ENCODE results near the gene IQUB. TPM values are rescaled to one million over a fixed set of nuclear protein-coding genes. Genes with fewer than 3 reads are reported as not detected.
"Not testable (repeated sequence)": the region's sequence is repeated elsewhere in the genome, so short reads cannot be mapped to it uniquely, and the experiment has no call there.

Gene IQUB
- total RNA-seq, 4 donors from 2014 or later, result 5.4 to 11.7 (median 11.5) TPM

DNA sequence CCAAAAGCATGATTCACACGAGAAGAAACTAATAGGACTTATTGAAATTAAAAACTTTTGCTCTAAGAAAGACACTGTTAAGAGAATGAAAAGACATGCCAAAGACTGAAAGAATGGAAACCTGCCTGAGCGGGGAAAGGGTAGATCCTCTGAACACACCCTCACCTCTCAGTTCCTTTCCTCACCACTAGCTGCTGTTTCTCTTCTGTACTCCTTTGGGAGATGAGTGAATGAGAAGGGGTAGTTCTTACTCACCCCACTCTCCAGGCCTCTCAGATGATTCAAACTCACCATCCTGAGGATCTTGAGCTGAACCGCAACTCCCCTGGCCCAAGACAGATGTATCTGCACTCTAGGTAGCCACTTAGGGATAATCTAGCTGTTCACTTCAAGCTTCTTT lies 41.9 kb downstream of the IQUB start:
- Histone ChIP-seq H3K36me3 (no peaks in the 10 kb centered on the region), H3K4me3 (replicated peaks in 1 of 3) (no peak overlapping the region), H3K27ac (no peak overlapping the region), H3K27me3 (no peaks in the 10 kb centered on the region), H3K9me3 (no peaks in the 10 kb centered on the region), H3K4me1 (no peaks in the 10 kb centered on the region)
- 84 to 87% methylated on average over 3 of the region's 3 CpGs for WGBS, 2 donors
- intact Hi-C loops (cut with DNase I), result loop anchor here (5.0 kb wide), 1 partner anchor 45 kb away; no protein-coding TSS in a partner anchor
- no peak for TF ChIP-seq POLR2A (IDR thresholded peaks at IDR 0.05)
- TF ChIP-seq, protein P1, sequence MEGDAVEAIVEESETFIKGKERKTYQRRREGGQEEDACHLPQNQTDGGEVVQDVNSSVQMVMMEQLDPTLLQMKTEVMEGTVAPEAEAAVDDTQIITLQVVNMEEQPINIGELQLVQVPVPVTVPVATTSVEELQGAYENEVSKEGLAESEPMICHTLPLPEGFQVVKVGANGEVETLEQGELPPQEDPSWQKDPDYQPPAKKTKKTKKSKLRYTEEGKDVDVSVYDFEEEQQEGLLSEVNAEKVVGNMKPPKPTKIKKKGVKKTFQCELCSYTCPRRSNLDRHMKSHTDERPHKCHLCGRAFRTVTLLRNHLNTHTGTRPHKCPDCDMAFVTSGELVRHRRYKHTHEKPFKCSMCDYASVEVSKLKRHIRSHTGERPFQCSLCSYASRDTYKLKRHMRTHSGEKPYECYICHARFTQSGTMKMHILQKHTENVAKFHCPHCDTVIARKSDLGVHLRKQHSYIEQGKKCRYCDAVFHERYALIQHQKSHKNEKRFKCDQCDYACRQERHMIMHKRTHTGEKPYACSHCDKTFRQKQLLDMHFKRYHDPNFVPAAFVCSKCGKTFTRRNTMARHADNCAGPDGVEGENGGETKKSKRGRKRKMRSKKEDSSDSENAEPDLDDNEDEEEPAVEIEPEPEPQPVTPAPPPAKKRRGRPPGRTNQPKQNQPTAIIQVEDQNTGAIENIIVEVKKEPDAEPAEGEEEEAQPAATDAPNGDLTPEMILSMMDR (IDR thresholded peaks at IDR 0.05), result no peak
- DNase-seq, result no peak

- Histone ChIP-seq H3K27me3 (no peaks in the 10 kb centered on the region), H3K27ac (no peak overlapping the region)
- WGBS, 2 donors, result 89 to 98% methylated on average over 2 of the region's 2 CpGs
These were observed 48.7 kb downstream of the IQUB start for GRCh38 chr7:123485721-123486120.

DNA sequence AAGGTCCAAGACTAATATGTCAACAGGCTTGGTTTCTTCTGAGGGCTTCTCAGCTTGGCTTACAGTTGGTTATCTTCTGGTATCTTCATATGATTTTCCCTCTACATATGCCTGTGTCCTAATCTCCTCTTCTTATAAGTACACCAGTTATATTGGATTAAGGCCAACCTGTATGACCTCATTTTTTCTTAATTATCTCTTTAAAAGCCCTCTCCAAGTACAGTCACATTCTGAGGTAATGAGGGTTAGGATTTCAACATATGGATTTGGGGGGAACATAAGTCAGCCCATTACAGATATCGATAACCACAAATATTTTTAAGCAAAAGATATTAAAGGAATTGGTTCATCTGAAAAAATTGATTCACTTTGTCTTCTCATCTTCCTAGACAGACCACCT lies 49.2 kb downstream of the IQUB start:
- no peaks in the 10 kb centered on the region for H3K27me3 ChIP-seq
- intact Hi-C loops (cut with DNase I), result no loop called here

More at GRCh38 chr7:123485721-123486120, 48.7 kb downstream of the IQUB start:
- Histone ChIP-seq H3K4me3 (replicated peaks in 1 of 3) (no peak overlapping the region), H3K9me3 (no peaks in the 10 kb centered on the region), H3K36me3 (no peaks in the 10 kb centered on the region), H3K4me1 (no peaks in the 10 kb centered on the region)
- intact Hi-C loops (cut with DNase I), result no loop called here
- DNase-seq, result no peak
- no peak for TF ChIP-seq POLR2A (IDR thresholded peaks at IDR 0.05)
- TF ChIP-seq, protein P1 (IDR thresholded peaks at IDR 0.05), result no peak

GRCh38 chr7:123484199-123484598 lies 50.2 kb downstream of the IQUB start:
- H3K4me1 ChIP-seq, result no peaks in the 10 kb centered on the region
- TF ChIP-seq POLR2A (IDR thresholded peaks at IDR 0.05), result no peak
- TF ChIP-seq, protein P1 (IDR thresholded peaks at IDR 0.05), result no peak
- H3K4me3 ChIP-seq (replicated peaks in 1 of 3), result no peak overlapping the region
- no peak overlapping the region for H3K27ac ChIP-seq
- no peaks in the 10 kb centered on the region for H3K9me3 ChIP-seq
- no peak for DNase-seq
- WGBS, 2 donors, result 97 to 98% methylated on average over 2 of the region's 2 CpGs
- no peaks in the 10 kb centered on the region for H3K36me3 ChIP-seq
- intact Hi-C loops (cut with DNase I), result no loop called here
- no peaks in the 10 kb centered on the region for H3K27me3 ChIP-seq

More for the DNA sequence above, 49.2 kb downstream of the IQUB start:
- TF ChIP-seq POLR2A (IDR thresholded peaks at IDR 0.05), result no peak
- TF ChIP-seq, protein P1 (IDR thresholded peaks at IDR 0.05), result no peak
- 86 to 94% methylated on average over 1 of the region's 1 CpG for WGBS, 2 donors
- no peak overlapping the region for H3K27ac ChIP-seq
- no peak overlapping the region for H3K4me3 ChIP-seq (replicated peaks in 1 of 3)
- H3K36me3 ChIP-seq, result no peaks in the 10 kb centered on the region
- DNase-seq, result no peak
- H3K9me3 ChIP-seq, result no peaks in the 10 kb centered on the region
- no peaks in the 10 kb centered on the region for H3K4me1 ChIP-seq

DNA sequence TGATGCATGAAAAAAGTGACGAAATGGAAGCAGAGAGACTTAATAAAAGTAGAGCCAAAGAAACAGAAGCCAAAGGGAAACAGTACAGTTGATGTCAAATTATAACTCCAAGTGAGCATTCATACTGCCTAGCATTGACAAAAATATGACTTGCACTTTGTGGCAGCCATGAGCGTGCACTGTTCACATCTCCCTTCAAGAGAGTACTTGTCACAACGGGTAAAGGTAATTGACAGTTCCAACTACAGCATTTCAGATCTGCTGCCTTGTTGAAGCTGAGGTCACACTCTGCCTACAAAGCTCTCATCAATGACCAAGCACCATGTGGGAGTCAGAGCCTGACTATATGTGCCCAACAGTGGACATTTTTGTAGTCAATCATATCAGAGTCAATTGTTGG lies 54.3 kb downstream of the IQUB start:
- no peak overlapping the region for H3K27ac ChIP-seq
- no peaks in the 10 kb centered on the region for H3K4me1 ChIP-seq
- H3K27me3 ChIP-seq, result no peaks in the 10 kb centered on the region
- H3K4me3 ChIP-seq (replicated peaks in 1 of 3), result no peak overlapping the region
- no peak for TF ChIP-seq POLR2A (IDR thresholded peaks at IDR 0.05)
- TF ChIP-seq, protein P1 (IDR thresholded peaks at IDR 0.05), result no peak
- intact Hi-C loops (cut with DNase I), result no loop called here
- 80 to 85% methylated on average over 3 of the region's 3 CpGs for WGBS, 2 donors
- no peaks in the 10 kb centered on the region for H3K36me3 ChIP-seq
- no peak for DNase-seq
- no peaks in the 10 kb centered on the region for H3K9me3 ChIP-seq

DNA sequence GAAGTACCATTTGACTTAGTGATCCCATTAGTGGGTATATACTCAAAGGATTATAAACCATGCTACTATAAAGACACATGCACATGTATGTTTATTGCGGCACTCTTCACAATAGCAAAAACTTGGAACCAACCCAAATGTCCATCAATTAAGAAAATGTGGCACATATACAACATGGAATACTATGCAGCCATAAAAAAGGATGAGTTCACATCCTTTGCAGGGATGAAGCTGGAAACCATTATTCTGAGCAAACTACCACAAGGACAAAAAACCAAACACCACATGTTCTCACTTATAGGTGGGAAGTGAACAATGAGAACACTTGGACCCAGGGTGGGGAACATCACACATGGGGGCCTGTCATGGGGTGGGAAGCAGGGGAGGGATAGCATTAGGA lies 56.3 kb downstream of the IQUB start:
- DNase-seq; H3K27me3 ChIP-seq; H3K36me3 ChIP-seq; intact Hi-C loops (cut with DNase I); H3K4me3 ChIP-seq (replicated peaks in 1 of 3); H3K9me3 ChIP-seq; H3K4me1 ChIP-seq; H3K27ac ChIP-seq: not testable (repeated sequence)
- 98 to 100% methylated on average over 1 of the region's 1 CpG for WGBS, 2 donors

All from thyroid gland (tissue), 4 donors.